Stimulated activated CD4-positive, alpha-beta T cell treated with anti-CD3 and anti-CD28 coated beads, TNF-alpha, amount 100 ng/mL, for 1 hour (primary cell): ENCODE data around the gene TMEM143.
"Not testable (repeated sequence)": the region's sequence is repeated elsewhere in the genome, so short reads cannot be mapped to it uniquely, and the experiment has no call there.

Experiments
- DNase-seq, 3 donors: peaks; one replicate each; pipeline ENCODE4 v3.0.0-alpha.2; 2020; ENCODE audit warnings: low read depth in 3 of 3, low spot score in 1 of 3

TMEM143 gene

GRCh38 chr19:48363810-48364597 lies at the start of gene TMEM143, which contains the start of gene SYNGR4:
TMEM143 (minus strand) TSS chr19:48363940; CDS start chr19:48363920, 20 bp downstream.
SYNGR4 (plus strand) TSS chr19:48364367; CDS start chr19:48365843, 1,476 bp downstream.
- peak; percentile 92 to 98 (median 97) for DNase-seq

- no peak for DNase-seq
Measured at GRCh38 chr19:48405850-48406249, 42.1 kb upstream of the TMEM143 start.

GRCh38 chr19:48405010-48405659 lies 41.4 kb upstream of the TMEM143 start:
- DNase-seq, result no peak

GRCh38 chr19:48403606-48404005 lies 39.9 kb upstream of the TMEM143 start:
- DNase-seq, result no peak

- DNase-seq, result no peak
Measured at GRCh38 chr19:48401287-48401686, 37.5 kb upstream of the TMEM143 start.

- no peak for DNase-seq
Measured at GRCh38 chr19:48400018-48400742, 36.4 kb upstream of the TMEM143 start.

- DNase-seq, result peak; percentile 62 to 77 (median 68)
Measured at GRCh38 chr19:48398375-48399235, 34.9 kb upstream of the TMEM143 start.

- no peak for DNase-seq
Measured at GRCh38 chr19:48398102-48398374, 34.3 kb upstream of the TMEM143 start.

- DNase-seq, result no peak
Measured at GRCh38 chr19:48397263-48398101, 33.7 kb upstream of the TMEM143 start.

- no peak for DNase-seq
Measured at GRCh38 chr19:48396824-48397176, 33.1 kb upstream of the TMEM143 start.

- DNase-seq, result no peak
Measured at GRCh38 chr19:48396016-48396823, 32.5 kb upstream of the TMEM143 start.

- no peak for DNase-seq
Measured at GRCh38 chr19:48395499-48395898, 31.8 kb upstream of the TMEM143 start.

GRCh38 chr19:48395170-48395455 lies 31.4 kb upstream of the TMEM143 start:
- DNase-seq, result no peak

- no peak for DNase-seq
Measured at GRCh38 chr19:48394331-48395169, 30.8 kb upstream of the TMEM143 start.

- no peak for DNase-seq
Measured at GRCh38 chr19:48393559-48394330, 30.0 kb upstream of the TMEM143 start, which contains the start of gene GRIN2D. GRIN2D (plus strand) TSS chr19:48393668; CDS start chr19:48398393, 4,725 bp downstream.

- no peak for DNase-seq
Measured at GRCh38 chr19:48392860-48393558, 29.3 kb upstream of the TMEM143 start.

GRCh38 chr19:48392006-48392344 lies 28.2 kb upstream of the TMEM143 start:
- DNase-seq, result not testable (repeated sequence)
